C4-2B (cell line): ENCODE measurements around the gene ZNF480.

Experiments used
- ZFX ChIP-seq: fragments of 450-650 bp; IDR thresholded peaks from 2 replicates; pipeline ENCODE4 v1.6.1; 2017
- TF ChIP-seq, protein P1 (sequence below): fragments of 450-650 bp; conservative IDR thresholded peaks from 2 replicates; pipeline ENCODE4 v1.5.1; 2017; ENCODE audit warnings: mild to moderate bottlenecking

DNA sequence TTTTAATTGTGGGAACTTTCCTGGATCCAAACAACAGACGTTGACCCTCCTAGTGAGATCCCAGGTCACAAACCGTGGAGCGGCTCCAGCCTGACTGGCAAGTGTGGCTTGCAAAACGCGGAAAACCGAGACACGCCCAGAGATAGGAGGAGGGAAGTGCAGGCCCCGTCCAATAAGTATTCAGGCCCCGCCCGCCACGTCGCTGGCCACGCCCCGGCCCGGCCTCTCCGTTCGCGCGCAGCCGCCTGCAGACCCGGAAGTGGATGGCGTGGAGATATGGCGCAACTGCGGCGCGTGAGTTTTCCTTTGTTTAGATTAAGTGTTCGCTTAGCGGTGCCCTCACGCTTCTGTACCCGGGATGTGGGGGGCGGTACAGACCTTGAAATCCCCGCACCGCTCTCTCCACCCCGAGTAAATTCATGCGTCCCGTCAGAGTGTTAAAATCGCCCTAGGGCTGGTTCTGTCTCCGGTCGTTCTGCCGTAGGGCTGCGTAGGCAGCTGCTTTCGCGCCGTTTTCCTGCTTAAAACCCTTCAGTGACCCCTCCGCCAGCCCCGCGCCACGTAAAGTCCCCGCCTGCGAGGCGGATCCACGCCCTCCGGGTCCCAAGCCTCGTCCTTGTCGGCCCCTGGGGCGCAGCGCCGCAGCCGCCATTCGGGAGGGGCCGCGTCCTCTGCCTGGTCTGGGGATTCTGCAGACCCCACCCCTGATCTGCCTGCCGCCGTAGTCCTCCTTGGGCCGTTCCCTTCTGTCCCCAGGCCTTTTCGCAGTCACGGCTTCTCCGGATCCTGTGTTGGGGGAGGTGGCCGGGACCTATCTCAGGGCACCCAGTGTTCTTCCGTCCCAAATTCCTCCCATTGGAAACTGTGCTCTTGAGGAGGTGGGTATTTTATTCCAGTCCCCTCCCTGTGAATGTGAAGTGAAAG is 27.4 kb upstream of the ZNF480 start, which contains the start of gene ZNF766:
- TF ChIP-seq, protein P1, sequence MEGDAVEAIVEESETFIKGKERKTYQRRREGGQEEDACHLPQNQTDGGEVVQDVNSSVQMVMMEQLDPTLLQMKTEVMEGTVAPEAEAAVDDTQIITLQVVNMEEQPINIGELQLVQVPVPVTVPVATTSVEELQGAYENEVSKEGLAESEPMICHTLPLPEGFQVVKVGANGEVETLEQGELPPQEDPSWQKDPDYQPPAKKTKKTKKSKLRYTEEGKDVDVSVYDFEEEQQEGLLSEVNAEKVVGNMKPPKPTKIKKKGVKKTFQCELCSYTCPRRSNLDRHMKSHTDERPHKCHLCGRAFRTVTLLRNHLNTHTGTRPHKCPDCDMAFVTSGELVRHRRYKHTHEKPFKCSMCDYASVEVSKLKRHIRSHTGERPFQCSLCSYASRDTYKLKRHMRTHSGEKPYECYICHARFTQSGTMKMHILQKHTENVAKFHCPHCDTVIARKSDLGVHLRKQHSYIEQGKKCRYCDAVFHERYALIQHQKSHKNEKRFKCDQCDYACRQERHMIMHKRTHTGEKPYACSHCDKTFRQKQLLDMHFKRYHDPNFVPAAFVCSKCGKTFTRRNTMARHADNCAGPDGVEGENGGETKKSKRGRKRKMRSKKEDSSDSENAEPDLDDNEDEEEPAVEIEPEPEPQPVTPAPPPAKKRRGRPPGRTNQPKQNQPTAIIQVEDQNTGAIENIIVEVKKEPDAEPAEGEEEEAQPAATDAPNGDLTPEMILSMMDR: no peak
- peak; percentile 38; the same call in 1 of the 2 replicates for TF ChIP-seq ZFX
